ENCODE data around the gene FRMPD4.

Gene FRMPD4

GRCh38 chrX:12719837-12720236 lies 581.6 kb downstream of the FRMPD4 start:
- Histone ChIP-seq H3K4me1 (ENCODE audit: control insufficient read depth, insufficient read depth, low read length) (no peaks in the 10 kb centered on the region), H3K9ac (ENCODE audit: low read length) (no peak overlapping the region)

DNA sequence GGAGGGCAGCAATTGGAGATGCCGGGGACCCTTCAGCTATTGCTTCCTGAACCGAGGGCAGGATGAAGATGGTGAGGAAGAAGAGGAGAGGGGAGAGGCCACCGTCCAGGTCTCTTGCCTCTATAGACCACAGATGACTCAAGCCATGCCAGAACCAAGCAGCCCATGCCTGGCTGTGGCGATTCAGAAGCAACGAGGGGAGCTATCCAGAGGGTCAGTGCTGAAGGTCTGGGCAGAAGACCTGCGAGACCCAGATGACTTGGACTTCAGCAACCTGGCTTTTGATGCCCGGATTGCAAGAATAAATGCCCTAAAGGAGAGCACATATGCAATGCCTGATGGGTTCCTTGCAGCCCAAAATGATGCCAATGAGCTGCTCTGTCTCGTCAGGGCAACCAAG lies 582.8 kb downstream of the FRMPD4 start:
- no peak overlapping the region for H3K4me3 ChIP-seq (ENCODE audit: low read length)
- no peaks in the 10 kb centered on the region for H3K27me3 ChIP-seq (ENCODE audit: control insufficient read depth, insufficient read depth, low read length)
- no peaks in the 10 kb centered on the region for H3K4me1 ChIP-seq (ENCODE audit: control insufficient read depth, insufficient read depth, low read length)
- no peaks in the 10 kb centered on the region for H3K36me3 ChIP-seq (ENCODE audit: control insufficient read depth, insufficient read depth, low read length)
- H3K9ac ChIP-seq (ENCODE audit: low read length), result no peak overlapping the region
- H3K27ac ChIP-seq (ENCODE audit: low read depth, low read length), result no peak overlapping the region

More at GRCh38 chrX:12719837-12720236, 581.6 kb downstream of the FRMPD4 start:
- no peaks in the 10 kb centered on the region for H3K36me3 ChIP-seq (ENCODE audit: control insufficient read depth, insufficient read depth, low read length)
- no peaks in the 10 kb centered on the region for H3K27me3 ChIP-seq (ENCODE audit: control insufficient read depth, insufficient read depth, low read length)
- no peak overlapping the region for H3K27ac ChIP-seq (ENCODE audit: low read depth, low read length)
- no peak overlapping the region for H3K4me3 ChIP-seq (ENCODE audit: low read length)

- H3K36me3 ChIP-seq (ENCODE audit: control insufficient read depth, insufficient read depth, low read length), result no peaks in the 10 kb centered on the region
- H3K9ac ChIP-seq (ENCODE audit: low read length), result no peak overlapping the region
- no peaks in the 10 kb centered on the region for H3K4me1 ChIP-seq (ENCODE audit: control insufficient read depth, insufficient read depth, low read length)
- no peak overlapping the region for H3K27ac ChIP-seq (ENCODE audit: low read depth, low read length)
- no peaks in the 10 kb centered on the region for H3K27me3 ChIP-seq (ENCODE audit: control insufficient read depth, insufficient read depth, low read length)
- no peak overlapping the region for H3K4me3 ChIP-seq (ENCODE audit: low read length)
Measured at GRCh38 chrX:12722314-12722713, 584.0 kb downstream of the FRMPD4 start.

GRCh38 chrX:12741416-12741815 lies 603.1 kb downstream of the FRMPD4 start:
- Histone ChIP-seq H3K4me3 (ENCODE audit: low read length) (no peak overlapping the region), H3K27me3 (ENCODE audit: control insufficient read depth, insufficient read depth, low read length) (no peaks in the 10 kb centered on the region), H3K9ac (ENCODE audit: low read length) (no peak overlapping the region), H3K4me1 (ENCODE audit: control insufficient read depth, insufficient read depth, low read length) (no peaks in the 10 kb centered on the region), H3K27ac (ENCODE audit: low read depth, low read length) (no peak overlapping the region), H3K36me3 (ENCODE audit: control insufficient read depth, insufficient read depth, low read length) (no peaks in the 10 kb centered on the region)

- H3K27me3 ChIP-seq (ENCODE audit: control insufficient read depth, insufficient read depth, low read length), result no peaks in the 10 kb centered on the region
- no peaks in the 10 kb centered on the region for H3K36me3 ChIP-seq (ENCODE audit: control insufficient read depth, insufficient read depth, low read length)
- no peak overlapping the region for H3K9ac ChIP-seq (ENCODE audit: low read length)
- H3K27ac ChIP-seq (ENCODE audit: low read depth, low read length), result no peak overlapping the region
- H3K4me3 ChIP-seq (ENCODE audit: low read length), result no peak overlapping the region
- no peaks in the 10 kb centered on the region for H3K4me1 ChIP-seq (ENCODE audit: control insufficient read depth, insufficient read depth, low read length)
Measured at GRCh38 chrX:12747433-12747832, 609.2 kb downstream of the FRMPD4 start.

DNA sequence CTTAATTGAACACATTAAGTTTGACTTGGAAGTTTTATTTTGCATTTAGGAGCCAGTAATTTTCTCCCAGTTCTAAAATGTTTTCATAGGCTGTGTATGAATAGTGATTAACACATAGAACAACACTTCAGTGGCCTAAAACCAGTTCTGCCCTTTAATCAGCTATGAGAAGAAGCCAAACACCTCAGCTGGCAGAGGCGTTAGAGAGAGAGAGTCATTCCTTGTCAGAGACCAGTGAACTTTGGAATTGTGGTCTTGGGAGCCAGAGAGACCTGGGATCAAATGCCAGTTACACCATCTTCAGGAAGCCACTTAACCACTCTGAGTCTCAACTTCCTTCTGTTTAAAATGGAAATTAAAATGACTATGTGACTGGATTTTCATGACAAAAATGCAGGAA lies 613.6 kb downstream of the FRMPD4 start:
- Histone ChIP-seq H3K36me3 (ENCODE audit: control insufficient read depth, insufficient read depth, low read length) (no peaks in the 10 kb centered on the region), H3K9ac (ENCODE audit: low read length) (no peak overlapping the region), H3K27ac (ENCODE audit: low read depth, low read length) (no peak overlapping the region), H3K27me3 (ENCODE audit: control insufficient read depth, insufficient read depth, low read length) (no peaks in the 10 kb centered on the region), H3K4me1 (ENCODE audit: control insufficient read depth, insufficient read depth, low read length) (no peaks in the 10 kb centered on the region), H3K4me3 (ENCODE audit: low read length) (no peak overlapping the region)

DNA sequence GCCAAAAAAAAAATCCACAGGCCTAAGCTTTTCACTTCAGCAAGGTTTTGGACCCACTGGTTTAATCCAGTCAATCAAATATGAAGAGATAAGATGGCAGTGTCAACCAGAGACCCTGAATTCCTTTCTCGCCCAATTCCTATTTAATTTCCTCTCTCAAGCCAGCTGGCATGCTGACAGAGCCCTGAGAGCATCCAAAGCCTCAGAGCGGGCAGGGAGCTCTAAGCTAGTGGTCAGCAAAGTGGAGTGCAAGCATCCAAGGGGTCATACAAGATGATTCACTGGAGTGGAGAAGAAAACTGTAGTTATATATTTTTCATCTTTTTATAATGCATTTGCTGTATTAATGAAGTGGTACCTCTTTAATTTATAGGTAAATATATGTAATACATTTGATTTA lies 615.1 kb downstream of the FRMPD4 start:
- no peaks in the 10 kb centered on the region for H3K4me1 ChIP-seq (ENCODE audit: control insufficient read depth, insufficient read depth, low read length)
- H3K9ac ChIP-seq (ENCODE audit: low read length), result no peak overlapping the region
- H3K36me3 ChIP-seq (ENCODE audit: control insufficient read depth, insufficient read depth, low read length), result no peaks in the 10 kb centered on the region
- H3K27ac ChIP-seq (ENCODE audit: low read depth, low read length), result no peak overlapping the region
- H3K4me3 ChIP-seq (ENCODE audit: low read length), result no peak overlapping the region
- H3K27me3 ChIP-seq (ENCODE audit: control insufficient read depth, insufficient read depth, low read length), result no peaks in the 10 kb centered on the region

GRCh38 chrX:12758291-12758690 lies 620.0 kb downstream of the FRMPD4 start:
- Histone ChIP-seq H3K27me3 (ENCODE audit: control insufficient read depth, insufficient read depth, low read length) (no peaks in the 10 kb centered on the region), H3K4me3 (ENCODE audit: low read length) (no peak overlapping the region), H3K4me1 (ENCODE audit: control insufficient read depth, insufficient read depth, low read length) (no peaks in the 10 kb centered on the region), H3K27ac (ENCODE audit: low read depth, low read length) (no peak overlapping the region), H3K36me3 (ENCODE audit: control insufficient read depth, insufficient read depth, low read length) (no peaks in the 10 kb centered on the region), H3K9ac (ENCODE audit: low read length) (no peak overlapping the region)

DNA sequence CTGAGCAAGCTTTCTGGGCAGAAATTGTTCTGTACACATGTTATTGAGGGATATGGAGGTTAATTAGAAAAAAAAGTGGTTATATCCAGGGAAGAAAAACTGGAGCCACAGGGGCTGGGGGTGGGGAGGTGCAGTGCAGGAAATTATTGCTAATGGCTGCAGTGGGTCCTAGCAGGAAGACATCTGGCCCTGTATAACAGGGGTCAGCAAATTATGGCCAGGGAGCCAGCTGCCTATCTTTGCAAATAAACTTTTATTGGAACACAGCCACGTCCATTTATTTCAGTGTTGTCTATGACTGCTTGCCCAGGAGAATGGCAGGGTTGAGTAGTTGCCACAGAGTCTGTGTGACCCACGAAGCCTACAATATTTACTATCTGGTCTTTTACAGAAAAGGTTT lies 629.6 kb downstream of the FRMPD4 start:
- Histone ChIP-seq H3K4me3 (ENCODE audit: low read length) (no peak overlapping the region), H3K36me3 (ENCODE audit: control insufficient read depth, insufficient read depth, low read length) (no peaks in the 10 kb centered on the region), H3K27me3 (ENCODE audit: control insufficient read depth, insufficient read depth, low read length) (no peaks in the 10 kb centered on the region), H3K27ac (ENCODE audit: low read depth, low read length) (no peak overlapping the region), H3K9ac (ENCODE audit: low read length) (no peak overlapping the region), H3K4me1 (ENCODE audit: control insufficient read depth, insufficient read depth, low read length) (no peaks in the 10 kb centered on the region)

GRCh38 chrX:12768491-12768890 lies 630.2 kb downstream of the FRMPD4 start:
- H3K36me3 ChIP-seq (ENCODE audit: control insufficient read depth, insufficient read depth, low read length), result no peaks in the 10 kb centered on the region

DNA sequence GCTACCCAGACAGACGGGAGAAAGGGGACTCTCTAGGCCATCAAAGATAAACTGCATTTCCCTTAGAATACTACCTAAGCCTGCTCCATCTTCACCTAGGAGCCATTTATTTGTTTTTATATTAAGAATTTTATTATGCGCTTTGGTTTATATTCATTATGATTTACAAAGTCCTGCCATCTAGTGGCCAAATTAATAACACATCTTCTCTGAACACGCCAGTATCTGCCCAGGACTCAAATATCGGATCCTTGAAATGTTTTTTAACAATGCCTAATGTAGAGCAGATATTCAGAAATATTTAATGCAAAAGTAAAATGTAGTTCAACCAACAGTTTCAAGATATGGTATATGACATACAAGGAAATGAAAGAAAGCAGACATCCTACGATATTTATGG lies 632.2 kb downstream of the FRMPD4 start:
- Histone ChIP-seq H3K36me3 (ENCODE audit: control insufficient read depth, insufficient read depth, low read length) (no peaks in the 10 kb centered on the region), H3K4me3 (ENCODE audit: low read length) (no peak overlapping the region), H3K27me3 (ENCODE audit: control insufficient read depth, insufficient read depth, low read length) (no peaks in the 10 kb centered on the region), H3K9ac (ENCODE audit: low read length) (no peak overlapping the region), H3K4me1 (ENCODE audit: control insufficient read depth, insufficient read depth, low read length) (no peaks in the 10 kb centered on the region), H3K27ac (ENCODE audit: low read depth, low read length) (no peak overlapping the region)

More at GRCh38 chrX:12768491-12768890, 630.2 kb downstream of the FRMPD4 start:
- Histone ChIP-seq H3K27me3 (ENCODE audit: control insufficient read depth, insufficient read depth, low read length) (no peaks in the 10 kb centered on the region), H3K27ac (ENCODE audit: low read depth, low read length) (no peak overlapping the region), H3K4me1 (ENCODE audit: control insufficient read depth, insufficient read depth, low read length) (no peaks in the 10 kb centered on the region), H3K9ac (ENCODE audit: low read length) (no peak overlapping the region), H3K4me3 (ENCODE audit: low read length) (no peak overlapping the region)

GRCh38 chrX:12771445-12772069 lies 633.3 kb downstream of the FRMPD4 start:
- Histone ChIP-seq H3K27me3 (ENCODE audit: control insufficient read depth, insufficient read depth, low read length) (no peaks in the 10 kb centered on the region), H3K27ac (ENCODE audit: low read depth, low read length) (no peak overlapping the region), H3K36me3 (ENCODE audit: control insufficient read depth, insufficient read depth, low read length) (no peaks in the 10 kb centered on the region), H3K4me3 (ENCODE audit: low read length) (no peak overlapping the region), H3K9ac (ENCODE audit: low read length) (no peak overlapping the region), H3K4me1 (ENCODE audit: control insufficient read depth, insufficient read depth, low read length) (no peaks in the 10 kb centered on the region)

All from rectal smooth muscle tissue (tissue), 1 donor.